ENCODE data around the gene ZNF277.

DNA sequence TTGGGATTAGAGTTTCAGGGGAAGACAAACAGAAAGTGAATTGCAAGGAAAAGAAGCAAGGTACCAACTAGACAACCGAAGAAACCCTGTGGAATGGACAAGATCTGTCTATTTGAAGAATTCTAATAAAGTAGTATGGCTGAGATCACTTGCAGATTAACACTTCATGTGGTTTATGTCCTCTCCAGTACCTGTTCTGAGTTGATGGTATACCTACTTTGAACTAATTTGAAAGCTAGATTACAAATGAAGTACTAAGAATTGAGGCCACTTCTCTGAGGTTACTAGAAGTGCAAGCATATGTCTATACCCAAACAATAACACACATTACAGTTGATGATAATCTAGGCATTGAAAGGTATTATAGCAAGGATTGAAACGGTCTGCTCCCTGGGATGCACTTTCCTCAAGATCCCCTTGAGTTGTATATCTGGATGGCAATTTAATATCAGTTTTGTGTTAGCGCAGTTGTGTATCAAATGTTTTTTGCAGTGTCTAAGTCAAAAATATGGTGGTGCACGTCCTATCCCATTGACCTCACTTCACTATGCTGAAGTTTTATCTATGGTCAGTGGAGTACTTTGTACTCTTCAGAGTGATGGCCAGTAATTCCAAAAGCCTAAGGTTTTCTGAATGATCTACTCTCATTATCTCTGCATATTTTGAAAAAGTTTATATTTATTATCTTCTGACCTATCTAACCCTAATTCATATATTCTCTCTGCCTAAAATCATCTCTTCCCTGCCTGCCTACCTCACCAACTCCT is 25.9 kb downstream of the ZNF277 start:
- no peak for TF ChIP-seq POLR2A (IDR thresholded peaks at IDR 0.05; ENCODE audit: low read depth, low read length)
- TF ChIP-seq, protein P1, sequence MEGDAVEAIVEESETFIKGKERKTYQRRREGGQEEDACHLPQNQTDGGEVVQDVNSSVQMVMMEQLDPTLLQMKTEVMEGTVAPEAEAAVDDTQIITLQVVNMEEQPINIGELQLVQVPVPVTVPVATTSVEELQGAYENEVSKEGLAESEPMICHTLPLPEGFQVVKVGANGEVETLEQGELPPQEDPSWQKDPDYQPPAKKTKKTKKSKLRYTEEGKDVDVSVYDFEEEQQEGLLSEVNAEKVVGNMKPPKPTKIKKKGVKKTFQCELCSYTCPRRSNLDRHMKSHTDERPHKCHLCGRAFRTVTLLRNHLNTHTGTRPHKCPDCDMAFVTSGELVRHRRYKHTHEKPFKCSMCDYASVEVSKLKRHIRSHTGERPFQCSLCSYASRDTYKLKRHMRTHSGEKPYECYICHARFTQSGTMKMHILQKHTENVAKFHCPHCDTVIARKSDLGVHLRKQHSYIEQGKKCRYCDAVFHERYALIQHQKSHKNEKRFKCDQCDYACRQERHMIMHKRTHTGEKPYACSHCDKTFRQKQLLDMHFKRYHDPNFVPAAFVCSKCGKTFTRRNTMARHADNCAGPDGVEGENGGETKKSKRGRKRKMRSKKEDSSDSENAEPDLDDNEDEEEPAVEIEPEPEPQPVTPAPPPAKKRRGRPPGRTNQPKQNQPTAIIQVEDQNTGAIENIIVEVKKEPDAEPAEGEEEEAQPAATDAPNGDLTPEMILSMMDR (IDR thresholded peaks at IDR 0.05; ENCODE audit: extremely low read depth in 1 of 2, insufficient read depth in 1 of 2, low read depth in 1 of 2, low read length in 2 of 2) = no peak
- no peak for TF ChIP-seq POLR2AphosphoS5 (IDR thresholded peaks at IDR 0.05; ENCODE audit: insufficient read depth, low read depth, low read length)
- TF ChIP-seq, protein P2, sequence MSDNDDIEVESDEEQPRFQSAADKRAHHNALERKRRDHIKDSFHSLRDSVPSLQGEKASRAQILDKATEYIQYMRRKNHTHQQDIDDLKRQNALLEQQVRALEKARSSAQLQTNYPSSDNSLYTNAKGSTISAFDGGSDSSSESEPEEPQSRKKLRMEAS (IDR thresholded peaks at IDR 0.05; ENCODE audit: insufficient read depth, insufficient read length) = no peak
- TF ChIP-seq GATA2 (IDR thresholded peaks at IDR 0.05; ENCODE audit: insufficient read depth, insufficient read length, low read depth, low read length) = no peak
- no peak for TF ChIP-seq EZH2 (IDR thresholded peaks at IDR 0.05; ENCODE audit: borderline replicate concordance, low read depth, low read length, severe bottlenecking)
- no peak for TF ChIP-seq FOS (IDR thresholded peaks at IDR 0.05; ENCODE audit: borderline replicate concordance, insufficient read depth, low read length)
- no peak for TF ChIP-seq MYC (IDR thresholded peaks at IDR 0.05; ENCODE audit: low read depth, low read length)
- TF ChIP-seq JUN (IDR thresholded peaks at IDR 0.05; ENCODE audit: borderline replicate concordance, insufficient read depth, insufficient read length, low read depth) = no peak

Measured in endothelial cell of umbilical vein (primary cell).